Gastrocnemius medialis (tissue), 4 donors: ENCODE data around the gene AQP12A.

Source experiments
- CTCF ChIP-seq, 5 experiments: fragments of 450-650 bp in 3 of 5; fragments of 200-600 bp in 2 of 5; sonication (generic) in 2 of 5; IDR thresholded peaks in 4 of 5; conservative IDR thresholded peaks in 1 of 5; 1 replicate in 4 of 5; 2 replicates in 1 of 5; pipeline ENCODE4 v1.5.1; 2016 to 2019; ENCODE audit warnings: antibody characterized with exemption in 5 of 5, mild to moderate bottlenecking in 3 of 5, moderate library complexity in 3 of 5
- POLR2A ChIP-seq, 2 donors: fragments of 450-650 bp; IDR thresholded peaks; one replicate each; pipeline ENCODE4 v1.6.1; 2017; ENCODE audit warnings: antibody characterized with exemption in 2 of 2, mild to moderate bottlenecking in 2 of 2, moderate library complexity in 2 of 2

GRCh38 chr2:240712121-240712520, 20.5 kb downstream of the AQP12A start:
- TF ChIP-seq CTCF (IDR thresholded peaks at IDR 0.05 in 4 of 5, conservative IDR thresholded peaks at IDR 0.05 in 1 of 5) (no peak), POLR2A (IDR thresholded peaks at IDR 0.05) (no peak)
